ENCODE data around the gene LRCOL1.

LRCOL1 gene

DNA sequence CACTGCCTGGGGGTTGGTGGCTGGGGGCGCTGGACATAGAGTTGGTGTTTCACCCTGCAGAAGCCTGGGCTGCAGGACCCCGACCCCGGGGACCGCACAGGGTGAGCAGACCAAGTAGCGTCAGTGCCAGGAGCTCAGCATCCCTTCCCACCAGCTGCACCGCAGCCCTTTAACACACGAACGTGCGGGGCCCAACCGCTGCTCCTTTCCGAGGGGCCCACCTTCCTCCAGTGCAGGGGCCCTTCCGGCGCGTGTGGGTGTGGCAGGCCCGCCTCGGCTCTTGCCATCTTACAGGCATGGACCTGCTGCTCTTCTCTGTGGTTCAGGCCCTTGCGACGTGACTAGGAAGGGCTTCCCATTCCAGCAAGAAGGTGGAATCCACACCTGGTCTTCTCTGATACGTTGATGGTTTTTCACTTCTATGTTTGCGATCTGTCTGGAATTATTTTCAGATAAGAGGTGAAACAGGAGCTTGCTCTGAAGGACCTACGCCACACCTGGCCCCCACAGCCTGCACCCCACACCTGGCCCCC, 47.8 kb downstream of the LRCOL1 start:
- no peak for DNase-seq (ENCODE audit: low read depth)

GRCh38 chr12:132561427-132562156, 48.8 kb downstream of the LRCOL1 start:
- no peak for DNase-seq (ENCODE audit: low read depth)

DNA sequence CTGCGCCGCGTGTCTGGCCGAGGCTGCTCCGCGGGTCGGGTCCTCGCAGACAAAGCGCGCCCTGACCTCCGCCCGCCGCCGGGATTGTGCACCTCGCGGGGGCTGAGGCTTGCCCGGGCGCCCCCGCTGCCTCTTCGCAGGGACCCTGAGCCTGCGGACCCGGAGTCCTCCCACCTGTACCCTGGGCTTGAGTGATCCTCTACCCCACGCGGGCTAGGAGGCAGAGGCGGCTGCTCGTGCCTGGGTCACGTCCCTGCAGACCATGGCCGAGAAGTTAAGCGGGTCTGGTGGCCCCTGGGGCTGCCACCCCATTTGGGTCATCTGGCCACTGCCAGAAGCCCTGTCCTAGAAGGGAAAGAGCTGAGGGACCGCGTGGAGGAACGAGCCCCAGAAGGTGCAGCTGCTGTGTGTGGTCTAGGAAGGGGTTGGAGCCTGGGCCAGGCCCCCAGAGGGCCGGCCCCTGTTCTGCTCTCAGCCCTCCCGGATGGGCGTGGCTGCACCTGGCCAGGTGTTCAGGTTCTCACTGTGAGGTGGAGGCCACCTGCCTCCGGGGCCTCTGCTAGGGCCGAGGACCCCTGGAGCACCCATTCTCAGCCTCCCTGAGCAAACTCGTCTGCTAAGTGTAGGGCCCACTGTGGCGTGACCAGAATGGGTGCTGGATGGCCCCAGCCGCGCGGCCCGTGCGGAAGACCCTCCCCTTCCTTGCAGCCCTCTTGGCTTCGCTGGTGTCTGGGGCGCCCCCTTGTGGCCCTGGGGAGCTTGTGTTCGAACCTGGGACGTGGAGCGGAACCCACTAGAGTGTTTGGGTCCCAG, 49.6 kb downstream of the LRCOL1 start:
- DNase-seq (ENCODE audit: low read depth), result no peak

DNA sequence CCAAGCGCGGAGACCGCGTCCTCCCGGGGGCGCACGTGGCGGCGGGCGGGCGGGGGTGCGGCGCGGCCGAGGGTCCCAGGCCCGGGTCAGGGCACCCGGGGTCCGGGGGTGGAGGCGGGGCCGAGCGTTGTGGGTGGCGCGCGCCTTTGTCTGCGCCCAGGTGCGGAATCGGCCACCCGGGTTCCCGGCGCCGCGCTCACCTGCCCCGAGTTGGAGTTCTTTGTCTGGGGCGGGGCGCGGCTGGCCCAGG, 50.1 kb downstream of the LRCOL1 start:
- DNase-seq (ENCODE audit: low read depth), result no peak

- no peak for DNase-seq (ENCODE audit: low read depth)
Measured at GRCh38 chr12:132559652-132560363, 50.6 kb downstream of the LRCOL1 start.

DNA sequence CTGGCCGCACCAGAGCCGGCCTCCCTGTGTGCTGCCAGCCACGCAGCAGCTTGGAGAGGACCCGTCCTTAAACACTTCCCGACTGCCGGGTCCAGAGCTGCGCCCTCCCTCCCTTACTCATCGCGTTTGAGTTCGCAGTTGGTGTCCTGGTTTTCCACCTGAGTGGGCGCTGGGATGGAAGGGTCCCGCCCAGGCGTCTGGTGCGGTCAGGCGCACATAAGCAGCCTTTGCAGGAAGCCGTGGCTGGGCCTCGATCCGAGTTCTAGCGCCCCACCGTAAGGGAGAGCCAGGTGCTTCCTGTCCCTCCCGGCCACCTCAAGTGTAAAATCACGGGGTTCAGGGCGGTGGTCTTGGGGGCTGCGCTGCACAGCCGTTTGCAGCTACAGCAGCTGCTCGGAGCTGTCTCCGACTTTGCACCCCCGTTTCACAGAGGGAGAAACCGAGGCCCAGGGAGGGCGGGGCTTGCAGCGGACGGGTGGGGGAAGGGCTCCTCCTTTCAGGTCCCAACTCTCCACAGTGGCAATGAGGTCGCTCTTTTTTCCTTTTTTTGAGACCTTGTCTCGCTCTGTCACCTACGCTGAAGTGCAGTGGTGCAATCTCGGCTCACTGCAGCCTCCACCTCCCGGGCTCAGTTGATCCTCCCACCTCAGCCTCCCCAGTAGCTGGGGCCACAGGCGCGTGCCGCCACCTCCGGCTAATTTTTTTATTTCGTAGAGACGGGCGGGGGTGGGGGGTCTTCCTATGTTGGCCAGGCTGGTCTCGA, 51.3 kb downstream of the LRCOL1 start:
- no peak for DNase-seq (ENCODE audit: low read depth)

GRCh38 chr12:132558042-132558856, 52.1 kb downstream of the LRCOL1 start:
- DNase-seq (ENCODE audit: low read depth), result no peak

DNA sequence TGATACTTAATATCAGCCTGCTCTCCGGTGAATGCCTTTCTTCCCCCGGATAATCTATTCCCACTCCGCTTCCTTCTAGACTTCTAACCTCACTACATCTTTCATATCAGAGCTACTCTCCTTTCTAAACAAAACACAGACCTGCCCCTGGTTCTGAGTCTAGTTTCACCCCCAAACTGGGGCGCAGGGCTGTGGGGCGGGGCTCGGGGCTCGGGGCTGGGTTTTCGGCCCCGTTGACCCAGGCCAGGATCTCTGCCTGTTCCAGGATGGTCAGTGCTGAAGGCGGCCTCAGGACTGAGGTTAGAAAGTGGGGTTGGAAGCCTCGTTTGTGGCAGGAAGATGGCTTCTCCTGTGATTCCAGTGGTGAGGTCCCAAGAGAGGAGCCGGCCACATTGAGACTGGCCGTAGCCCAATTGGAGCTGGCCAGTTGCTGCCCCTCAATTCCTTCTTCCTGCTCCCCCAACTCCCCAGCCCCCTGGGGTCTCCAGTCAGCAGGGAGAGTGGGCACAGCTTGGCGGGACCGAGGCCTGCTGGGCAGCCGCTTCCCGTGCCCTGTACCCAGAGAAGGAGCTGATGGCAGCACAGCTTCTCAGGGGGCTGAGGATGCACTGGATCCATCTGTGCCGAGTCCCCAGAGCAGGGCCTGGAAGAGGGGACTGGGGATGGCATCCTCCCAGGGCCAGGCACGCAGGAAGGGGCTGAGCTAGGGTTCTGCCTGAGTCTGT, 52.9 kb downstream of the LRCOL1 start:
- DNase-seq (ENCODE audit: low read depth), result no peak

- no peak for DNase-seq (ENCODE audit: low read depth)
Measured at GRCh38 chr12:132556801-132557200, 53.6 kb downstream of the LRCOL1 start.

DNA sequence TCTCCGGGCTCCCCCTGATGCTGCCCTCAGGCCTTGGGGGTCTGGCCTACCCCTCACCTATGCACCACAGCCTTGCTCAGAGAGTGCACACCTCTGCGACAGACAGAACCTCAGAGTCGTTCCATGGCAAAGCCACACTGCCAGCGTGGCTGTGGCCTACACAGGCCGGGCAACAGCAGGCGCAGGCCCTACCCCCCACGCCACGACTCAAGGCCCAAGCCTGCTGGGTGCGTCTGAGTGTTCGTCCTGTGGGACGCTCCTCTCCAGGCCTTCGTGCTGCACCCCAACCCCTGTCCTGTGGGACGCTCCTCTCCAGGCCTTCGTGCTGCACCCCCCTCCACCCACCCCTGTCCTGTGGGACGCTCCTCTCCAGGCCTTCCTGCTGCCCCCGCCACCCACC, 54.2 kb downstream of the LRCOL1 start:
- DNase-seq (ENCODE audit: low read depth), result no peak

DNA sequence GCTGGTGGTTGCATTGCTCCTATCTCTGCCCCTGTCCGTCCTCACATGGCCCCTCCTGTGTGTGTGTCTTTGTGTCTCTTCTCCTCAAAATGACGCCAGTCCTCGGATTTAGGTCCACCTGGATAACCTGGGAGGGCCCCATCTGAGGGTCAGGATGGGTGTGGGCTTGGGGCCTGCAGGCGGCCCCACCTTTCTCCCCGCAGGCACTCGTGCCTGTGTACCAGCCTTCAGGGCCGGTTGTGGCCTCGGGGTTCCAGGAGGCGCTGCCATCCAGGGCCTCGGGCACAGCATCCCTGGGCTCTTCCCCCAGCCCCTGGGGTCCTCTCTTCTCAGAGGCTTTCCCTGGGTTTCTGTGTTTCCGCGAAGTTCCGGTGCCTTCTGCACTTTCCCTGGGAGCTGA, 54.7 kb downstream of the LRCOL1 start:
- no peak for DNase-seq (ENCODE audit: low read depth)

- DNase-seq (ENCODE audit: low read depth), result no peak
Measured at GRCh38 chr12:132554845-132555630, 55.3 kb downstream of the LRCOL1 start.
